ENCODE data around the gene RAB6B. TPM values are rescaled to one million over a fixed set of nuclear protein-coding genes. Genes with fewer than 3 reads are reported as not detected.

Gene RAB6B
- total RNA-seq, 1 experiment from 2014 or later: 0.52 TPM

GRCh38 chr3:133856316-133856715, 39.4 kb downstream of the RAB6B start:
- no peaks in the 10 kb centered on the region for H4K20me1 ChIP-seq (ENCODE audit: insufficient read depth)

GRCh38 chr3:133855772-133856171, 39.9 kb downstream of the RAB6B start:
- no peaks in the 10 kb centered on the region for H3K9me3 ChIP-seq (ENCODE audit: insufficient read depth, low read depth)
- CTCF ChIA-PET: no interaction called here
- H3K36me3 ChIP-seq (ENCODE audit: low read depth): no peaks in the 10 kb centered on the region
- H3K4me2 ChIP-seq: no peak overlapping the region
- no peak for DNase-seq
- no TSS peak for BruUV-seq (replicated peaks)
- peaks cover 8% of the 10 kb centered on the region for H3K27me3 ChIP-seq (ENCODE audit: insufficient read depth, low read depth)
- no peak overlapping the region for H3K27ac ChIP-seq
- no peak overlapping the region for H3K4me3 ChIP-seq
- H3K9me2 ChIP-seq (ENCODE audit: insufficient read depth): no peaks in the 10 kb centered on the region
- no peaks in the 10 kb centered on the region for H3F3A ChIP-seq (ENCODE audit: insufficient read depth, low read depth)
- intact Hi-C loops (cut with micrococcal nuclease; ENCODE audit: unreplicated experiment): no loop called here
- no peaks in the 10 kb centered on the region for H3K4me1 ChIP-seq (replicated peaks; ENCODE audit: insufficient read depth)
- POLR2A ChIA-PET (ENCODE audit: unreplicated experiment): no interaction called here
- no peak overlapping the region for H2AFZ ChIP-seq
- TF ChIP-seq EZH2 (IDR thresholded peaks at IDR 0.05; ENCODE audit: low read depth) (no peak), CTCF (conservative IDR thresholded peaks at IDR 0.05) (no peak)
- no peaks in the 10 kb centered on the region for H3K79me2 ChIP-seq (ENCODE audit: low read depth)
- no peaks in the 10 kb centered on the region for H4K20me1 ChIP-seq (ENCODE audit: insufficient read depth)

More at GRCh38 chr3:133856316-133856715, 39.4 kb downstream of the RAB6B start:
- H2AFZ ChIP-seq: no peak overlapping the region
- no peaks in the 10 kb centered on the region for H3K36me3 ChIP-seq (ENCODE audit: low read depth)
- no peaks in the 10 kb centered on the region for H3K79me2 ChIP-seq (ENCODE audit: low read depth)
- H3K4me2 ChIP-seq: no peak overlapping the region
- BruUV-seq (replicated peaks): no TSS peak
- H3F3A ChIP-seq (ENCODE audit: insufficient read depth, low read depth): no peaks in the 10 kb centered on the region
- intact Hi-C loops (cut with micrococcal nuclease; ENCODE audit: unreplicated experiment): no loop called here
- POLR2A ChIA-PET (ENCODE audit: unreplicated experiment): no interaction called here
- H3K9me3 ChIP-seq (ENCODE audit: insufficient read depth, low read depth): no peaks in the 10 kb centered on the region
- CTCF ChIA-PET: no interaction called here
- H3K4me1 ChIP-seq (replicated peaks; ENCODE audit: insufficient read depth): no peaks in the 10 kb centered on the region
- DNase-seq: no peak
- no peak for TF ChIP-seq EZH2 (IDR thresholded peaks at IDR 0.05; ENCODE audit: low read depth)
- no peak for TF ChIP-seq CTCF (conservative IDR thresholded peaks at IDR 0.05)
- H3K27me3 ChIP-seq (ENCODE audit: insufficient read depth, low read depth): peaks cover 12% of the 10 kb centered on the region
- no peaks in the 10 kb centered on the region for H3K9me2 ChIP-seq (ENCODE audit: insufficient read depth)
- no peak overlapping the region for H3K27ac ChIP-seq
- H3K4me3 ChIP-seq: no peak overlapping the region

- Histone ChIP-seq H3K36me3 (ENCODE audit: low read depth) (no peaks in the 10 kb centered on the region), H3K9me3 (ENCODE audit: insufficient read depth, low read depth) (no peaks in the 10 kb centered on the region), H3K27me3 (ENCODE audit: insufficient read depth, low read depth) (peaks cover 8% of the 10 kb centered on the region), H3K4me1 (replicated peaks; ENCODE audit: insufficient read depth) (no peaks in the 10 kb centered on the region), H3K27ac (no peak overlapping the region), H3K4me2 (no peak overlapping the region), H3F3A (ENCODE audit: insufficient read depth, low read depth) (no peaks in the 10 kb centered on the region), H3K79me2 (ENCODE audit: low read depth) (no peaks in the 10 kb centered on the region), H3K9me2 (ENCODE audit: insufficient read depth) (no peaks in the 10 kb centered on the region), H2AFZ (no peak overlapping the region), H3K4me3 (no peak overlapping the region), H4K20me1 (ENCODE audit: insufficient read depth) (no peaks in the 10 kb centered on the region)
- TF ChIP-seq CTCF (conservative IDR thresholded peaks at IDR 0.05) (no peak), EZH2 (IDR thresholded peaks at IDR 0.05; ENCODE audit: low read depth) (no peak)
- ChIA-PET CTCF (no interaction called here), POLR2A (ENCODE audit: unreplicated experiment) (no interaction called here)
- DNase-seq: no peak
- BruUV-seq (replicated peaks): no TSS peak
- intact Hi-C loops (cut with micrococcal nuclease; ENCODE audit: unreplicated experiment): no loop called here
These were observed 40.7 kb downstream of the RAB6B start for GRCh38 chr3:133855002-133855370.

Data from PC-9 (cell line).